A204.1 (cell line): ENCODE measurements around the gene GJA4.
"Not testable (repeated sequence)": the region's sequence is repeated elsewhere in the genome, so short reads cannot be mapped to it uniquely, and the experiment has no call there.

Experiments used
- FAIRE-seq: peaks from 2 replicates; lab custom pipeline; 2012; peaks lifted over from hg19 to GRCh38; lab: Jason Lieb, UNC

Gene GJA4

GRCh38 chr1:34792424-34792823, 375 bp upstream of the GJA4 start:
- no peak for FAIRE-seq

- no peak for FAIRE-seq
These were observed 1.4 kb downstream of the GJA4 start for GRCh38 chr1:34794001-34794789.

GRCh38 chr1:34794790-34795180, 2.0 kb downstream of the GJA4 start:
- no peak for FAIRE-seq

GRCh38 chr1:34795916-34796315, 3.1 kb downstream of the GJA4 start:
- no peak for FAIRE-seq

- FAIRE-seq: no peak
These were observed 4.2 kb downstream of the GJA4 start for GRCh38 chr1:34796990-34797389.

GRCh38 chr1:34800214-34800613, 7.4 kb downstream of the GJA4 start:
- no peak for FAIRE-seq

GRCh38 chr1:34803770-34804169, 11.0 kb downstream of the GJA4 start:
- no peak for FAIRE-seq

GRCh38 chr1:34806396-34806795, 13.6 kb downstream of the GJA4 start:
- no peak for FAIRE-seq

GRCh38 chr1:34808051-34808810, 15.4 kb downstream of the GJA4 start:
- no peak for FAIRE-seq

GRCh38 chr1:34810781-34811180, 18.0 kb downstream of the GJA4 start:
- not testable (repeated sequence) for FAIRE-seq

- no peak for FAIRE-seq
These were observed 23.5 kb downstream of the GJA4 start for GRCh38 chr1:34816332-34816731.

- FAIRE-seq: no peak
These were observed 24.0 kb downstream of the GJA4 start for GRCh38 chr1:34816778-34817177.

GRCh38 chr1:34818862-34819261, 26.1 kb downstream of the GJA4 start:
- not testable (repeated sequence) for FAIRE-seq

- FAIRE-seq: peak; percentile 6
These were observed 29.4 kb downstream of the GJA4 start for GRCh38 chr1:34822202-34822601.

- no peak for FAIRE-seq
These were observed 32.1 kb downstream of the GJA4 start for GRCh38 chr1:34824817-34825454.

GRCh38 chr1:34825455-34826091, 32.8 kb downstream of the GJA4 start:
- FAIRE-seq: no peak

GRCh38 chr1:34827341-34827941, 34.6 kb downstream of the GJA4 start:
- no peak for FAIRE-seq

- FAIRE-seq: no peak
These were observed 35.8 kb downstream of the GJA4 start for GRCh38 chr1:34828611-34829010.

GRCh38 chr1:34829250-34829649, 36.5 kb downstream of the GJA4 start:
- no peak for FAIRE-seq

- no peak for FAIRE-seq
These were observed 39.0 kb downstream of the GJA4 start for GRCh38 chr1:34831721-34832246.

GRCh38 chr1:34833711-34834110, 40.9 kb downstream of the GJA4 start:
- no peak for FAIRE-seq
